GM21381 (cell line): ENCODE results near the gene UCN3.
A peak's percentile ranks its signal among the peaks of the same experiment; 100 is the strongest.

ENCODE experiments used
- ATAC-seq: cut with Tn5 transposase; IDR thresholded peaks from one replicate; pipeline ENCODE4 v1.9.1; 2021; ENCODE audit warnings: mild to moderate bottlenecking, moderate library complexity; ENCODE audit not compliant: unreplicated experiment

UCN3 gene, protein sequence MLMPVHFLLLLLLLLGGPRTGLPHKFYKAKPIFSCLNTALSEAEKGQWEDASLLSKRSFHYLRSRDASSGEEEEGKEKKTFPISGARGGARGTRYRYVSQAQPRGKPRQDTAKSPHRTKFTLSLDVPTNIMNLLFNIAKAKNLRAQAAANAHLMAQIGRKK

GRCh38 chr10:5364890-5365338, at the start of gene UCN3:
Gene UCN3 (plus strand): TSS chr10:5364966. CDS start chr10:5373721, 8,755 bp downstream.
- ATAC-seq: no peak

- peak; percentile 63 for ATAC-seq
Observed at GRCh38 chr10:5317547-5318107, 47.1 kb upstream of the UCN3 start.

DNA sequence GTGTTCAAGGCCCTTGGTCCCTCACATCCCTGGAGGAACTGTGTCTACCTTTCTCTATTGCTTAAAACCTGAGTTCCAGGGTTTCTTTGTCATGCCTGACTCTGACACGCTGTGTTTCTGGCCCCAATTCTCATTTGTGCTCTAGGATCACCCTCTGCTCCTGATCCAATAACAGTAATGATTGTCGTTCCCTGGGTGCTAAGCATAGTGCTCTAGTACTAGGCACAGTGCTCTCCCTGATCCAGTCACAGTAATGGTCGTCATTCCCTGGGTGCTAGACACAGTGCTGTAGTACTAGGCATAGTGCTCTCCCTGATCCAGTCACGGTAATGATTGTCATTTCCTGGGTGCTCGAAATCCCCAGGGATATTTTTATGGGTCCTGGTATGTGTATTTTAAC, 46.6 kb upstream of the UCN3 start:
- ATAC-seq: no peak

GRCh38 chr10:5319863-5320262, 44.9 kb upstream of the UCN3 start:
- no peak for ATAC-seq

GRCh38 chr10:5321273-5321672, 43.5 kb upstream of the UCN3 start:
- ATAC-seq: no peak

- ATAC-seq: no peak
Observed at GRCh38 chr10:5323446-5323845, 41.3 kb upstream of the UCN3 start.

DNA sequence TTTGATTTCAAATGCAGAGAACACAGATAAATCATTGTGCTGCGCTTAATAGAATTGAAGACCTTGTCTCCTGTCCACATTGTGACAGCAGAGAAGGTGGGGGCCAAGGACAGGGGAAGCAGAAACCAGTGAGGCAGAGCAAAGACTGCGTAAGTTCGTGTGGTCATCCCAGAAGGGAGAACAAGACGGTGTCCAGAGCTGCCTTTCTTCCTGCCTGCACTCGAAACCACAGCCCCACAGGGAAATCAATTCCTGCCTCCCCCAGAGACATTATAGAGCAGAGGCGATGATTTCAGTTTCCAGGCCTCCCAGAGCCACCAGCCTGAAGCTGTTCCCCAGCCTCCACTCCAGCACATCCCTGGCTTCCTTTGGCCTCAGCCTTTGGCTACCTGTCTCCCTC, 39.7 kb upstream of the UCN3 start:
- no peak for ATAC-seq

GRCh38 chr10:5334196-5334880, 30.4 kb upstream of the UCN3 start:
- ATAC-seq: no peak

GRCh38 chr10:5338010-5338409, 26.8 kb upstream of the UCN3 start:
- no peak for ATAC-seq

DNA sequence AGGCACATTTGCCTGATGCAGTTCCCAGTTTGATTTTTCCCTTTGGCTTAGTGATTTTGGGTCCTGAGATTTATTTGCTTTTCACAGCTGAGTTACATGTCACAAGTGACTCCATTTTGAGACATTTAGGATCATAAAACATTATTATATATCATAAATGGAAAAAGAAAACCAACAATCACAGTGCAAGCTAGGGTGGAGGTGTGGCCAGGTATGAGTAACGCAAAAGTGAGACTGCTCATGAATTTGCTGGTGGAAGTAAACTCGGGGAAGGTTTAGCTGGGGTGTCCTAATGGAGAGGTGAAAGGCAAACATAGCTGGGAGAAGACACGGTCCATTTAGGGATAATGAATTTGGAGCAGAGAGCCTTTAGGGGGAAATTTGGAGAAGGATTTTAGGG, 21.7 kb upstream of the UCN3 start:
- no peak for ATAC-seq

DNA sequence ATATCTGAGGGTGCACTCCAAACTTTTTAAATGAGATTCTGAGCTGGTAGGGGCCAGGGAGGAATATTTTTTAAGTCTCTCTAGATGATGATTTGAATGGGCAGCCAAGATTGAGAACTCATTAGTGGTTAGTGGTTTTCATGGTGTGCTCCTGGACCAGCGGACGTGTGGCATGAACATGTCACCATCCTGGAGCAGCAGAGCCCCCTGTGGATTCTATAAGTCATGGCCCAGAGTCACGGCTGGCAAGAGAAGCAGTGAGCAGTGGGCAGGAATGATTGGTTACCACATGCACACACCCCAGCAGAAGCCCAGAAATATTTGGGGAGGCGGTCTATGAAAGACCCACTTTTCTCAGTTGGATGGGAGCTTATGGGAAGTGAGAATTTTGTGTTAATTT, 21.2 kb upstream of the UCN3 start:
- peak; percentile 64 for ATAC-seq

DNA sequence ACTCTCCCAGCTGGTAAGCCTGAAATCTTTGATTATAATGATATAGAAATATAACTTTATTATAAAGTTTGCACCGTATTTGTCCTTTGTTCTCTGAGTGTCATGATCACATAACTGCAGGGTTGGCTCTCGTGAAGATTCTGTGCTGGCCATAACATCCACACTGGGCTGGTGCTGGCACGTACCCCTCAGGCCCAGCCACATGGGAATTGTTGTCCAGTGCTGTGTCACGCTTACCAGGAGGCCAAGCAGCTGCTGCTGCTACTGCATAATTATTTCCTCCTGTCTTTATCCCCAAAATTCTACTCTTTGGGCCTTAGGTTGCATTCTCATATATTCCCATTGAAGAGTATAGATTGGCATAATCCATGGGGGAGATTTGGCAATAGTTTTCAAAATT, 20.8 kb upstream of the UCN3 start:
- ATAC-seq: no peak

- no peak for ATAC-seq
Observed at GRCh38 chr10:5344746-5345145, 20.0 kb upstream of the UCN3 start.

GRCh38 chr10:5346881-5347280, 17.9 kb upstream of the UCN3 start:
- ATAC-seq: no peak

GRCh38 chr10:5349362-5349761, 15.4 kb upstream of the UCN3 start:
- no peak for ATAC-seq

DNA sequence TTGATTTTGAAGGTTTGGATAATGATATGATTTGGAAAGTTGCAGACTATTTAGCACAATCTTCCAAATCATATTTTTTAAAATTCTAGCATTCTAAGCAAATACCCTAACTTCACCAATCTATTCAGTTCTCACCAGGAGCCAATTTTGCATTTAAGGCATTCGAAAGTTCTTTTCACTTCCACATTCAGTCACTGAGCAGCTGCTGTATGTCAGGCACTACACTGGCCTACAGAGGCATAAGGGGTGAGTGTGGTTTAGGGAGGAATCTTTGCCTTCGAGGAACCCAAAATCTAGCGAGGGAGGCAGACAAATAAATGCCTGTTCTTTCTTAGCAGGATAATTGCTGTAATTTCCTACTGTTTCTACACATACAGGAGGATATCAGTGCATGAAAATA, 10.7 kb upstream of the UCN3 start:
- ATAC-seq: no peak

GRCh38 chr10:5355594-5356301, 9.0 kb upstream of the UCN3 start:
- ATAC-seq: no peak

DNA sequence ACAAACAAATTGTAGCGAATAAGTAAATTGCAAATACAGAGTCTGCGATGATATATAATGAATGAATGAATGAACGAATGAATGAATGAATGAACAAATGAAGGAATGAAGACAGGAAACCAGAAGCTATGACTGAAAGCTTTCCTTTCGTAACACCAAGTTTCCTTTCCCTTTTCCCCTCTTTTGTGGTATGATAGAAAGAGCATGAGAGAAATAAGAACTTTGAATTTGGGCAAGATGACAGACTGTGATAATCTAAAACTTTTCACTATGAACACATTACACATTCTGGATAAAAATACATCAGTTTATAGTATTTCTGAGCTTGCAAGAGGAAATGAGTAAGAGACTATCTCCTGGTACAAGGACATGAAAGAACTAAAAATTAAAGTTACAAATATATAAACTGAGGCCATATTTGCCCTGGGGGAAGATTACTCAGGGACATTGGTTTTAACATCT, 8.4 kb upstream of the UCN3 start:
- no peak for ATAC-seq

DNA sequence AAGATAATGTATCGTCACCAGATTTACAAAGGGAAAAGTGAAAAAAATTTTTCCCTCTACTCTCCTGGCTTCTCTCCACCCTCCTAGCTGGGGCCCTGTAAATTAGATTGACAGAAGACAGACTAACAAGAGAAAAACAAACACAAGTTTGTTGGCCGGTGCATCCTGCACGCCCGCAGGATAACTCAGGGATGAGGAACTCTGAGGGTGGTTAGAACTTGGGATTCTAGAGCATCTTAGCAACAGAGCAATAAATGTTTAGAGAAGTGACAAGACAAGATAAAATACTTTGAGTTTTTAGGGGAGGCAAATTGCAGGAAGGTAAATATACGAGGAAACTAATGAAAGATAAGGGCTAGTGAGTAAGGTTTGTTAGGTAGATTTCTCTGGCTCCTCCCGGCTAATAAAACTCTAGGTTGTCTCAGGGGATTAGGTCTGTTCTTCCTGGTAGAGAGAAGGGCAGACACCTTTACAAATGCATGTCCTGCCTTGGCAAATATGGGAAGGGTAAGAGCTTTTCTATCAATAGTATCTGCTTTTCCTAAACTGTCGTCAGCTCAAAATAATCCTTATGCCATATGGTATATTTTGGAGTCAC, 4.3 kb upstream of the UCN3 start:
- ATAC-seq: no peak

- no peak for ATAC-seq
Observed at GRCh38 chr10:5361966-5362365, 2.8 kb upstream of the UCN3 start.

GRCh38 chr10:5362873-5363272, 1.9 kb upstream of the UCN3 start:
- no peak for ATAC-seq
